Adrenal gland (tissue), 12 donors: ENCODE measurements around the gene SLC35D2. TPM values are rescaled to one million over a fixed set of nuclear protein-coding genes. Genes with fewer than 3 reads are reported as not detected.

Source experiments
- DNase-seq, 7 donors: peaks; one replicate each; pipeline ENCODE4 v3.0.0-alpha.2; 2019 to 2020
- H3K27ac ChIP-seq, 5 donors: fragments of 200-600 bp; sonication (generic) in 4 of 5; 1 replicate in 3 of 5; 2 replicates in 2 of 5; pipeline versions ENCODE4 v1.5.1 to v1.8.0; 2016 to 2020; ENCODE audit warnings: mild to moderate bottlenecking in 1 of 5
- H3K27me3 ChIP-seq: fragments of 200-600 bp; 2 replicates; pipeline ENCODE4 v1.8.0; 2021
- H3K36me3 ChIP-seq, 2 donors: fragments of 200-600 bp; replicated peaks in 1 of 2; 1 replicate in 1 of 2; 2 replicates in 1 of 2; pipeline versions ENCODE4 v1.5.1 to v1.8.0; 2018 to 2022
- H3K4me1 ChIP-seq, 2 donors: fragments of 200-600 bp; replicated peaks in 1 of 2; 1 replicate in 1 of 2; 2 replicates in 1 of 2; pipeline versions ENCODE4 v1.5.1 to v1.8.0; 2018 to 2021
- H3K4me3 ChIP-seq, 4 donors: fragments of 200-600 bp; sonication (generic) in 3 of 4; one replicate each; pipeline ENCODE4 v1.5.1; 2016 to 2018
- H3K9me3 ChIP-seq, 3 donors: fragments of 200-600 bp; sonication (generic) in 1 of 3; replicated peaks in 1 of 3; 1 replicate in 2 of 3; 2 replicates in 1 of 3; pipeline versions ENCODE4 v1.5.1 to v1.8.0; 2016 to 2021
- POLR2A ChIP-seq, 2 donors: fragments of 450-650 bp; IDR thresholded peaks; one replicate each; pipeline ENCODE4 v1.6.1; 2017; ENCODE audit warnings: antibody characterized with exemption in 2 of 2, mild to moderate bottlenecking in 2 of 2, moderate library complexity in 1 of 2
- WGBS, 4 donors: extraction: QIAGEN DNeasy Blood & Tissue Kit in 2 of 4; methylation state at CpG; one replicate each; pipeline versions ENCODE4 v1.1.5 to v1.1.7; 2013 to 2017; 5-methylcytosine and 5-hydroxymethylcytosine counted together
- intact Hi-C, 2 donors: fragments of 100-400 bp; cut with DNase I; formaldehyde crosslinking; loops; one replicate each; pipeline versions ENCODE4 v1.14.1 to v1.15.0; 2022 to 2023
- polyA plus RNA-seq, 3 donors: library from polyadenylated mRNA; stranded (reverse); fragments of 200-250 nt in 2 of 3; fragments of 350-450 nt in 1 of 3; fragmentation: Illumina TruSeq in 1 of 3; extraction: RNeasy Lipid Tissue Mini Kit (QIAGEN cat#74804) in 1 of 3; gene quantifications; one replicate each; pipeline ENCODE4 v1.2.3, GENCODE V29; 2013 to 2014
- total RNA-seq, 9 donors: library from RNA; depleted of rRNA in 4 of 9; stranded (reverse); fragments of >200 nt in 4 of 9; fragments of 120-200 nt in 1 of 9; fragmentation: NEBNext Ultra II Directional in 1 of 9; extraction: Animal tissue kit (Norgen Biotek cat#: 25700) in 1 of 9; gene quantifications; one replicate each; pipeline versions ENCODE4 v1.1.0 to v1.2.4, GENCODE V29; 2013 to 2023
- TF ChIP-seq, protein P1 (sequence below), 6 experiments: fragments of 450-650 bp in 4 of 6; fragments of 200-600 bp in 2 of 6; sonication (generic) in 1 of 6; IDR thresholded peaks; 1 replicate in 5 of 6; 2 replicates in 1 of 6; pipeline versions ENCODE4 v1.5.1 to v1.8.0; 2016 to 2021; ENCODE audit warnings: antibody characterized with exemption in 6 of 6, mild to moderate bottlenecking in 2 of 6, moderate library complexity in 1 of 6
- donor health status: healthy with polysubstance abuse.
- donor health status: Bipolar disorder and iron deficiency.
- donor health status: DM: yes; HTN: yes; CAD: no.
- donor health status: DM: no; HTN: no; CAD: no.
- donor health status: DM: no; HTN: no; CAD: no.
- donor health status: DM: yes; HTN: yes; CAD: no.

The SLC35D2 gene
- total and polyA plus RNA-seq, 12 donors = 6.9 to 20.8 (median 14.0) TPM

DNA sequence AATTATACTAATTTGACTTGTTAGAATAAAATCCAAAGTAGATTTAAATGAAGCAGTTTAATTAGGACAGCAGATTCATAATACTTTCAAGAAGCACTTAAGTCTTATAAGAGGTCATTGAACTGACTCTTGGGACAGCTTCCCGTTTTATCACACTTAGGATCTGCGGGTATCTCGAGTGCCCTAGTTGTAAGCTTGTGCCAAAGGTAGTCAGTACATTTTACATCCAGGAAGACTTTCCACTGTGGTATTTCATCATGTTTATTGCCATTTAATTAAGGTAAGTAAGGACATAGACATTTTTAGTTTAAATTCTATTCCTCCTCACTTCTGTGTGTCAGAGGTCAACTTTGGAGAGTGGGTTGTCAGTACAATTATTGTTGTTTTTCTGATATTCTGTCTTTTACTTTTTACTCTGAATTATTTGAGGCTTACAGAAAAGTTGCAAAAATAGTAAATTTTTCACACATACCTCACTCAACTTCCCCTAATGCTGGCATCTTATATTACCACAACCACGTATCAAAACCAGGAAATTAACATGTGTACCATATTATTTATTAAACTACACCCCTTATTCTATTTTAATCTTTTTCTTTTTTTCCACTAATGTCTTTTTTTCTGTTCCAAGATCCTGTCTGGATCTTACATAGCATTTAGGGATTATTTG lies 42.1 kb upstream of the SLC35D2 start:
- DNase-seq = no peak
- H3K36me3 ChIP-seq = no peaks in the 10 kb centered on the region
- no peaks in the 10 kb centered on the region for H3K27me3 ChIP-seq
- TF ChIP-seq, protein P1, sequence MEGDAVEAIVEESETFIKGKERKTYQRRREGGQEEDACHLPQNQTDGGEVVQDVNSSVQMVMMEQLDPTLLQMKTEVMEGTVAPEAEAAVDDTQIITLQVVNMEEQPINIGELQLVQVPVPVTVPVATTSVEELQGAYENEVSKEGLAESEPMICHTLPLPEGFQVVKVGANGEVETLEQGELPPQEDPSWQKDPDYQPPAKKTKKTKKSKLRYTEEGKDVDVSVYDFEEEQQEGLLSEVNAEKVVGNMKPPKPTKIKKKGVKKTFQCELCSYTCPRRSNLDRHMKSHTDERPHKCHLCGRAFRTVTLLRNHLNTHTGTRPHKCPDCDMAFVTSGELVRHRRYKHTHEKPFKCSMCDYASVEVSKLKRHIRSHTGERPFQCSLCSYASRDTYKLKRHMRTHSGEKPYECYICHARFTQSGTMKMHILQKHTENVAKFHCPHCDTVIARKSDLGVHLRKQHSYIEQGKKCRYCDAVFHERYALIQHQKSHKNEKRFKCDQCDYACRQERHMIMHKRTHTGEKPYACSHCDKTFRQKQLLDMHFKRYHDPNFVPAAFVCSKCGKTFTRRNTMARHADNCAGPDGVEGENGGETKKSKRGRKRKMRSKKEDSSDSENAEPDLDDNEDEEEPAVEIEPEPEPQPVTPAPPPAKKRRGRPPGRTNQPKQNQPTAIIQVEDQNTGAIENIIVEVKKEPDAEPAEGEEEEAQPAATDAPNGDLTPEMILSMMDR (IDR thresholded peaks at IDR 0.05) = no peak
- TF ChIP-seq POLR2A (IDR thresholded peaks at IDR 0.05) = no peak
- WGBS, 4 donors = 50 to 65% (median 64%) methylated on average over 4 of the region's 4 CpGs
- no peaks in the 10 kb centered on the region for H3K9me3 ChIP-seq
- intact Hi-C loops = no loop called here
- no peak overlapping the region for H3K27ac ChIP-seq
- H3K4me1 ChIP-seq = peaks cover 0 to 6% of the 10 kb centered on the region in 2 donors
- no peak overlapping the region for H3K4me3 ChIP-seq

DNA sequence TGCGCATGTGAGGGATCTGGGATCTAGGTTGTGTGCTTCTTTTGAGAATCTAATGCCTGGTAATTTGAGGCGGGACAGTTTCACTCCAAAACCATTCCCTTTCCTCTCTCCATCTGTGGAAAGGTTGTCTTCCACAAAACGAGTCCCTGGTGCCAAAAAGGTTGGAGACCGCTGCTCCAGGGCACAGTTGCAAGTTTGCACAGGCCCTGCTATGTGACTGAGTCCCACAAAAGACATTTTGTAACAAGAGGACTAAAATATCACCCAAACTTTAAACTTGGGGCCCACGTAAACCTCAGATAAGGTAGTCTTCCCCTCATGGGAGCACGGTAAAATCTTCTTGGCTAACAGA lies 40.5 kb upstream of the SLC35D2 start:
- TF ChIP-seq, protein P1 (IDR thresholded peaks at IDR 0.05) = no peak
- TF ChIP-seq POLR2A (IDR thresholded peaks at IDR 0.05) = no peak
- 77 to 89% (median 88%) methylated on average over 6 of the region's 6 CpGs for WGBS, 4 donors
- intact Hi-C loops = no loop called here
- Histone ChIP-seq H3K27ac (no peak overlapping the region), H3K4me3 (no peak overlapping the region), H3K36me3 (no peaks in the 10 kb centered on the region), H3K4me1 (peaks cover 8 to 21% of the 10 kb centered on the region in 2 donors), H3K9me3 (no peaks in the 10 kb centered on the region), H3K27me3 (no peaks in the 10 kb centered on the region)
- DNase-seq = no peak

DNA sequence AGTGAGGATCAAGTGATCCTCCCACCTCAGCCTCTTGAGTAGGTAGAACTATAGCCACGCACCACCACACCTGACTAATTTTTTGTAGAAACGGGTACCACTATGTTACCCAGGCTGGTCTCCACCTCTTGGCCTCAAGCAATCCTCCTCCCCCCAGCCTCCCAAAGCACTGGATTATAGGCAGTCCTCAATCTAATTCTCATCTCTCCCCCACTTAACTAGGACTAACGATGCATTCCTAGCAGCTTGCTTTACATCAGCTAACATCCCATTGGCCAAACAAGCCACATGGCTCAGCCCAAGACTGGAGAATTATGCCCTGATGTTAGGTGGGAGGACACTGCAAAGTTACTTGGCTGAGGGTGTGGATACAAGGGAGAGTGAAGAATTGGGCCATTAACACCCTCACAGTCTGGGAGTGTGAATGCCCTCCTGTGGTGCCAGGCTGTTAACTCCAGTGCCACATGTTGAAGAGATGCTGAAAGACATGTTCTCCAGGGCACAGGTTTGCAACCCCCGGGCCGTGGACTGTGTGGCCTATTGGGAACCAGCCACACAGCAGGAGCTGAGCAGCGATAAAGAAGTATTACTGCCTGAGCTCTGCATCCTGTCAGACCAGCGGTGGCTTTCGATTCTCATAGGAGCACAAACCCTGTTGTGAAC lies 39.9 kb upstream of the SLC35D2 start:
- peaks cover 8 to 21% of the 10 kb centered on the region in 2 donors for H3K4me1 ChIP-seq
- no peaks in the 10 kb centered on the region for H3K27me3 ChIP-seq
- intact Hi-C loops = no loop called here
- no peak for TF ChIP-seq POLR2A (IDR thresholded peaks at IDR 0.05)
- TF ChIP-seq, protein P1 (IDR thresholded peaks at IDR 0.05) = no peak
- 86 to 91% (median 88%) methylated on average over 5 to 8 of the region's 8 CpGs for WGBS, 4 donors
- H3K36me3 ChIP-seq = no peaks in the 10 kb centered on the region
- no peaks in the 10 kb centered on the region for H3K9me3 ChIP-seq
- DNase-seq = no peak
- no peak overlapping the region for H3K27ac ChIP-seq
- no peak overlapping the region for H3K4me3 ChIP-seq

DNA sequence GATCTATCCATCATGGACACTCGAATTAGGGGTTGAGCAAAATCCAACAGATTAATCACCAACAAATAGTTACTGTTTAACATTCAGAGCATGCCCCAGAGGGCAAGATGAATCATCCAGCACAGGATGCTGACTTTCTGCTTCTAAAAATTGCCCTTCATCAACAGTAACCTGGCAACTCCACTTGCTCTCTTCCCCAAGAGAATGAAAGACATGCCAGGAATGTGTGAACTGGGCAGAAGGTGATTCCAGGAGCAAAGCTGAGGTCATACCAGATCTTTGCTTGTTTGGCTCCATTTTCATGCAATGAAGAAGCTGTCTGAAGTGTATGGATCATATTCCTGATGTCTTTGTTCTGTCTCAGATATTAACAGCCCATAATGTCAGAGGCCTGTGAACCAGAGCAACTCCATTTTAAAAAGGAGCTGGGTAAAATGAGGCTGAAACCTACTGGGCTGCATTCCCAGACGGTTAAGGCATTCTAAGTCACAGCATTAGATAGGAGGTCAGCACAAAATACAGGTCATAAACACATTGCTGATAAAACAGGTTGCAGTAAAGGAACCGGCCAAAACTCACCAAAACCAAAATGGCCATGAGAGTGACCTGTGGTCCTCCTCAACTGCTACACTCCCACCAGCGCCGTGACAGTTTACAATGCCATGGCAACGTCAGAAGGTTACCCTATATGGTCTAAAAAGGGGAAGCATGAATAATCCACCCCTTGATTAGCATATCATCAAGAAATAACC lies 37.1 kb upstream of the SLC35D2 start:
- Histone ChIP-seq H3K36me3 (no peaks in the 10 kb centered on the region), H3K4me1 (peaks cover 13 to 28% of the 10 kb centered on the region in 2 donors), H3K4me3 (no peak overlapping the region), H3K27ac (peak overlapping the region in 4 of 5 donors; percentile 24 to 98 (median 74)), H3K9me3 (no peaks in the 10 kb centered on the region), H3K27me3 (no peaks in the 10 kb centered on the region)
- intact Hi-C loops = no loop called here
- TF ChIP-seq, protein P1 (IDR thresholded peaks at IDR 0.05) = no peak
- TF ChIP-seq POLR2A (IDR thresholded peaks at IDR 0.05) = no peak
- WGBS, 4 donors = 31 to 45% (median 38%) methylated on average over 6 of the region's 6 CpGs
- DNase-seq = peak; percentile 37 to 78 (median 62)
